SK-N-SH treated with all-trans-retinoic acid at 6 μM for 48 hours (cell line): Measurements from ENCODE around the gene ADAMTS4.
A peak's percentile ranks its signal among the peaks of the same experiment; 100 is the strongest.

Experiments used
- ARNTL ChIP-seq: fragments of 450-650 bp; formaldehyde crosslinking; IDR thresholded peaks from 2 replicates; pipeline ENCODE4 v1.5.0; 2020; ENCODE audit warnings: low read depth, mild to moderate bottlenecking, moderate library complexity, borderline replicate concordance
- ESRRG ChIP-seq: fragments of 250-450 bp; sonication (Bioruptor Pico); IDR thresholded peaks from 2 replicates; pipeline ENCODE4 v1.6.1; 2021; ENCODE audit warnings: mild to moderate bottlenecking
- TOX ChIP-seq: fragments of 250-450 bp; sonication (Bioruptor Pico); IDR thresholded peaks from 2 replicates; pipeline ENCODE4 v1.8.0; 2021; ENCODE audit warnings: mild to moderate bottlenecking, moderate library complexity, borderline replicate concordance
- ZC3H10 ChIP-seq: fragments of 250-450 bp; sonication (Bioruptor Pico); IDR thresholded peaks from 2 replicates; pipeline ENCODE4 v1.5.1; 2021; ENCODE audit warnings: mild to moderate bottlenecking, moderate library complexity
- ZFP3 ChIP-seq: fragments of 250-450 bp; sonication (Bioruptor Pico); IDR thresholded peaks from 2 replicates; pipeline ENCODE4 v1.5.0; 2020; ENCODE audit warnings: mild to moderate bottlenecking, moderate library complexity
- ZFP30 ChIP-seq: fragments of 450-650 bp; formaldehyde crosslinking; IDR thresholded peaks from 2 replicates; pipeline ENCODE4 v1.5.0; 2022; ENCODE audit warnings: mild to moderate bottlenecking, moderate library complexity
- ZNF565 ChIP-seq: fragments of 450-650 bp; formaldehyde crosslinking; conservative IDR thresholded peaks from 2 replicates; pipeline ENCODE4 v1.5.0; 2020; ENCODE audit warnings: low read depth, mild to moderate bottlenecking, moderate library complexity
- TF ChIP-seq, protein P1 (sequence below): fragments of 250-450 bp; sonication (Bioruptor Pico); IDR thresholded peaks from 2 replicates; pipeline ENCODE4 v1.8.0; 2020; ENCODE audit warnings: mild to moderate bottlenecking, moderate library complexity, borderline replicate concordance

DNA sequence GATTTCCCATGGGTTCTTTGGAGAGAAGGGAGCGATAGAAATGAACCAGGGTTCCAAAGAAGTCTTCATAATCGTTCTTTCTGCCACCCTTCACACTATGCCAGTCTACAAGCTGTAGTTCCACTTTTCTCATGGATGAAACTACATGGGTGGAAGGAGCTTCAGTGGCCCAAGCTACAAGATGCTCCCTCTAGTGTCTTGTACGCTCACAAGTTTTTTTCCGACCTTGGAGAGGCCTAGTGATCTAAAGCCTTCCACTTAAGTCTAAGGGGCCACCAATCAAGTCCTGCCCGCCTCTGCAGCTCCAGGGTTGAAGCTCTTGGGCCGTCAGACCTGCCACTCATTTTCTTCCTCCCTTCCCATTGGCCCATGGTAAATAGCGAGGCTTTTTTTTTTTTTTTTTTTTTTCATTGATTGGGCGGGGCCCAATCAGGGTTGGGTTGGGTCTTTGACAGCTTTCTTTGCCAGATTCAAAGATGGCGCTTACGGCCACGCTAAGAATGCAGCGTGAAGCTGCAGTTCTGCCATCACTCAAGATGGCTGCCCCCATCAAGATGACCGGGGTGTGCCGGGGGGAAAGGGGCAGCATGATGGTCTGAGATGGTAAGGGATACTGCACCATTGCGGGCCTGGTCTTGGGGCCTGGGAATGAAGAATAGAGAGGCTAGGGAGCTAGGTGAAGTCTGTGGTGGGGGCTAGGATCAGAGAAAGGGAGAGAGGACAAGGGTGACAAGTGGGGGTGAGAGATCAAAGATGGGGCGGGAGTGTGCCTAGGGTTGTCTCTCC, 26.9 kb upstream of the ADAMTS4 start, which contains the start of gene TOMM40L:
- TF ChIP-seq ESRRG (CRISPR knock-in tag) (no peak), ZFP3 (no peak), ZC3H10 (peak; percentile 14; the same call in 1 of the 2 replicates), ZNF565 (CRISPR knock-in tag) (no peak), ARNTL (CRISPR knock-in tag) (no peak), TOX (no peak), ZFP30 (CRISPR knock-in tag) (no peak)
- TF ChIP-seq, protein P1, sequence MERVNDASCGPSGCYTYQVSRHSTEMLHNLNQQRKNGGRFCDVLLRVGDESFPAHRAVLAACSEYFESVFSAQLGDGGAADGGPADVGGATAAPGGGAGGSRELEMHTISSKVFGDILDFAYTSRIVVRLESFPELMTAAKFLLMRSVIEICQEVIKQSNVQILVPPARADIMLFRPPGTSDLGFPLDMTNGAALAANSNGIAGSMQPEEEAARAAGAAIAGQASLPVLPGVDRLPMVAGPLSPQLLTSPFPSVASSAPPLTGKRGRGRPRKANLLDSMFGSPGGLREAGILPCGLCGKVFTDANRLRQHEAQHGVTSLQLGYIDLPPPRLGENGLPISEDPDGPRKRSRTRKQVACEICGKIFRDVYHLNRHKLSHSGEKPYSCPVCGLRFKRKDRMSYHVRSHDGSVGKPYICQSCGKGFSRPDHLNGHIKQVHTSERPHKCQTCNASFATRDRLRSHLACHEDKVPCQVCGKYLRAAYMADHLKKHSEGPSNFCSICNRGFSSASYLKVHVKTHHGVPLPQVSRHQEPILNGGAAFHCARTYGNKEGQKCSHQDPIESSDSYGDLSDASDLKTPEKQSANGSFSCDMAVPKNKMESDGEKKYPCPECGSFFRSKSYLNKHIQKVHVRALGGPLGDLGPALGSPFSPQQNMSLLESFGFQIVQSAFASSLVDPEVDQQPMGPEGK (CRISPR knock-in tag), result no peak
